ENCODE data around the gene KCNN3.

Gene KCNN3

GRCh38 chr1:154822717-154823116 lies 47.4 kb downstream of the KCNN3 start:
- no peak for TF ChIP-seq CTCF (IDR thresholded peaks at IDR 0.05)
- H3K36me3 ChIP-seq: no peaks in the 10 kb centered on the region
- no peak overlapping the region for H3K4me3 ChIP-seq (ENCODE audit: low read depth in 1 of 2, low read length in 1 of 2)
- H3K4me1 ChIP-seq (ENCODE audit: control insufficient read depth in 1 of 2, insufficient read depth in 1 of 2, low read depth in 1 of 2, low read length in 1 of 2): no peaks in the 10 kb centered on the region
- no peak overlapping the region for H3K27ac ChIP-seq
- H3K27me3 ChIP-seq: no peaks in the 10 kb centered on the region
- no peaks in the 10 kb centered on the region for H3K9me3 ChIP-seq

GRCh38 chr1:154822233-154822632 lies 47.8 kb downstream of the KCNN3 start:
- H3K4me1 ChIP-seq (ENCODE audit: control insufficient read depth in 1 of 2, insufficient read depth in 1 of 2, low read depth in 1 of 2, low read length in 1 of 2): no peaks in the 10 kb centered on the region
- TF ChIP-seq CTCF (IDR thresholded peaks at IDR 0.05): no peak
- no peaks in the 10 kb centered on the region for H3K27me3 ChIP-seq
- no peak overlapping the region for H3K27ac ChIP-seq
- no peaks in the 10 kb centered on the region for H3K9me3 ChIP-seq
- H3K36me3 ChIP-seq: no peaks in the 10 kb centered on the region
- H3K4me3 ChIP-seq (ENCODE audit: low read depth in 1 of 2, low read length in 1 of 2): no peak overlapping the region

GRCh38 chr1:154821083-154821482 lies 49.0 kb downstream of the KCNN3 start:
- H3K27me3 ChIP-seq: no peaks in the 10 kb centered on the region
- H3K9me3 ChIP-seq: no peaks in the 10 kb centered on the region
- no peaks in the 10 kb centered on the region for H3K4me1 ChIP-seq (ENCODE audit: control insufficient read depth in 1 of 2, insufficient read depth in 1 of 2, low read depth in 1 of 2, low read length in 1 of 2)
- H3K27ac ChIP-seq: no peak overlapping the region
- H3K36me3 ChIP-seq: no peaks in the 10 kb centered on the region
- no peak for TF ChIP-seq CTCF (IDR thresholded peaks at IDR 0.05)
- H3K4me3 ChIP-seq (ENCODE audit: low read depth in 1 of 2, low read length in 1 of 2): no peak overlapping the region

GRCh38 chr1:154820646-154821045 lies 49.4 kb downstream of the KCNN3 start:
- Histone ChIP-seq H3K4me3 (ENCODE audit: low read depth in 1 of 2, low read length in 1 of 2) (no peak overlapping the region), H3K4me1 (ENCODE audit: control insufficient read depth in 1 of 2, insufficient read depth in 1 of 2, low read depth in 1 of 2, low read length in 1 of 2) (no peaks in the 10 kb centered on the region), H3K9me3 (no peaks in the 10 kb centered on the region), H3K27me3 (no peaks in the 10 kb centered on the region), H3K27ac (no peak overlapping the region), H3K36me3 (no peaks in the 10 kb centered on the region)
- no peak for TF ChIP-seq CTCF (IDR thresholded peaks at IDR 0.05)

GRCh38 chr1:154819628-154820590 lies 50.2 kb downstream of the KCNN3 start:
- Histone ChIP-seq H3K36me3 (no peaks in the 10 kb centered on the region), H3K4me1 (ENCODE audit: control insufficient read depth in 1 of 2, insufficient read depth in 1 of 2, low read depth in 1 of 2, low read length in 1 of 2) (no peaks in the 10 kb centered on the region), H3K27me3 (no peaks in the 10 kb centered on the region), H3K9me3 (no peaks in the 10 kb centered on the region), H3K4me3 (ENCODE audit: low read depth in 1 of 2, low read length in 1 of 2) (no peak overlapping the region), H3K27ac (no peak overlapping the region)
- TF ChIP-seq CTCF (IDR thresholded peaks at IDR 0.05): no peak
